A673 (cell line): ENCODE data around the gene LINC00305. TPM values are rescaled to one million over a fixed set of nuclear protein-coding genes. Genes with fewer than 3 reads are reported as not detected.
A peak's percentile ranks its signal among the peaks of the same experiment; 100 is the strongest.

ENCODE experiments used
- BruUV-seq: library from RNA; stranded (reverse); fragments of 400-500 nt; replicated peaks from 2 replicates; lab custom pipeline; 2021; lab: Mats Ljungman, UMichigan
- CTCF ChIA-PET: fragments of 300-600 bp; sonication (Branson Sonifier 250); formaldehyde crosslinking; loops from one replicate; lab custom pipeline; 2022; ENCODE audit warnings: antibody characterized with exemption; lab: Charles Lee
- POLR2A ChIA-PET: fragments of 300-600 bp; sonication (Branson Sonifier 250); formaldehyde crosslinking; loops from one replicate; lab custom pipeline; 2022; ENCODE audit warnings: antibody characterized with exemption; ENCODE audit not compliant: low non-redundant PET; lab: Charles Lee
- DNase-seq: peaks from one replicate; pipeline ENCODE4 v3.0.0-alpha.2; 2015; ENCODE audit warnings: low spot score
- H3K27ac ChIP-seq: fragments of 200-600 bp; sonication (generic); 2 replicates; pipeline ENCODE4 v1.5.1; 2016; ENCODE audit warnings: mixed run types, low read depth, mild to moderate bottlenecking, mixed read lengths, antibody characterized with exemption, low read length; ENCODE audit not compliant: poor library complexity, severe bottlenecking
- H3K27me3 ChIP-seq: fragments of 200-600 bp; sonication (generic); replicated peaks from 2 replicates; pipeline ENCODE4 v1.6.1; 2017; ENCODE audit warnings: mixed run types, low read depth, mild to moderate bottlenecking, mixed read lengths, antibody characterized with exemption, low read length; ENCODE audit not compliant: insufficient read depth, poor library complexity
- H3K36me3 ChIP-seq: fragments of 200-600 bp; sonication (generic); 2 replicates; pipeline ENCODE4 v1.6.1; 2016; ENCODE audit warnings: mixed run types, mild to moderate bottlenecking, mixed read lengths, antibody characterized with exemption, low read length; ENCODE audit not compliant: insufficient read depth, poor library complexity, severe bottlenecking
- H3K4me1 ChIP-seq: fragments of 200-600 bp; sonication (generic); 2 replicates; pipeline ENCODE4 v1.6.1; 2017; ENCODE audit warnings: mixed run types, mild to moderate bottlenecking, mixed read lengths, antibody characterized with exemption, low read length; ENCODE audit not compliant: insufficient read depth, poor library complexity, severe bottlenecking
- H3K4me3 ChIP-seq: fragments of 200-600 bp; sonication (generic); 2 replicates; pipeline ENCODE4 v1.5.1; 2016; ENCODE audit warnings: low read depth, mixed run types, mild to moderate bottlenecking, mixed read lengths, low read length; ENCODE audit not compliant: poor library complexity, severe bottlenecking
- H3K9me3 ChIP-seq: fragments of 200-600 bp; sonication (generic); 2 replicates; pipeline ENCODE4 v1.6.1; 2016; ENCODE audit warnings: mixed run types, low read depth, mild to moderate bottlenecking, mixed read lengths, antibody characterized with exemption, low read length; ENCODE audit not compliant: poor library complexity, severe bottlenecking
- EZH2 ChIP-seq: fragments of 200-600 bp; sonication (generic); IDR thresholded peaks from 2 replicates; pipeline ENCODE4 v1.6.1; 2017; ENCODE audit warnings: borderline replicate concordance, low read depth, mild to moderate bottlenecking, mixed read lengths, antibody characterized with exemption, low read length; ENCODE audit not compliant: poor library complexity, severe bottlenecking
- intact Hi-C: fragments of 100-400 bp; cut with micrococcal nuclease; formaldehyde crosslinking; loops from one replicate; pipeline ENCODE4 v1.10.0; 2022; ENCODE audit not compliant: unreplicated experiment
- total RNA-seq: library from RNA; stranded (reverse); gene quantifications from 2 replicates; pipeline ENCODE4 v1.2.3, GENCODE V29; 2021
- TF ChIP-seq, protein P1 (sequence below): fragments of 300-800, 200-600 bp; sonication (generic); conservative IDR thresholded peaks from 2 replicates; pipeline ENCODE4 v1.5.1; 2017; ENCODE audit warnings: low read depth, mild to moderate bottlenecking, antibody characterized with exemption, low read length, moderate library complexity, mixed read lengths

The LINC00305 gene
- total RNA-seq, 1 experiment from 2014 or later, result not detected

DNA sequence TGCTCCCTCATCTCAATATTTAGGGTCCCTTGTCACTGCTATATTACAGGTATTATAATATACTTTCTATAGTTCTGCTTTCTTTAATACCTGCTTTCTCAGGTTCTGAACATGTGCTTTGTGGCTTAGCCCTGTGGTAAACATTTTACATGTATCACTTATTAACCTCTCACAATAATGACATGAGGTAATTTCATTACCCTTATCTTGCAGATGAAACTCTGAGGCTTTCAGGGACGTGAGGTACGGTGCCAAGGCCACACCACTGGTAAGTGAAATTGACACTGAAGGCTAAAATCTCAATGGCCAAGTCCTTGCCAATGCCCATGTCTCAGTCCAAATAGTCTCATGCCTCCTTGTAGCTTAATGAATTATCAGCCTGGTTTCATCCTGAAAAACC lies 21.7 kb downstream of the LINC00305 start:
- POLR2A ChIA-PET, result no interaction called here
- intact Hi-C loops, result no loop called here
- no peaks in the 10 kb centered on the region for H3K9me3 ChIP-seq
- H3K4me1 ChIP-seq, result no peaks in the 10 kb centered on the region
- BruUV-seq, result no TSS peak
- no peak overlapping the region for H3K27ac ChIP-seq
- CTCF ChIA-PET, result no interaction called here
- TF ChIP-seq, protein P1, sequence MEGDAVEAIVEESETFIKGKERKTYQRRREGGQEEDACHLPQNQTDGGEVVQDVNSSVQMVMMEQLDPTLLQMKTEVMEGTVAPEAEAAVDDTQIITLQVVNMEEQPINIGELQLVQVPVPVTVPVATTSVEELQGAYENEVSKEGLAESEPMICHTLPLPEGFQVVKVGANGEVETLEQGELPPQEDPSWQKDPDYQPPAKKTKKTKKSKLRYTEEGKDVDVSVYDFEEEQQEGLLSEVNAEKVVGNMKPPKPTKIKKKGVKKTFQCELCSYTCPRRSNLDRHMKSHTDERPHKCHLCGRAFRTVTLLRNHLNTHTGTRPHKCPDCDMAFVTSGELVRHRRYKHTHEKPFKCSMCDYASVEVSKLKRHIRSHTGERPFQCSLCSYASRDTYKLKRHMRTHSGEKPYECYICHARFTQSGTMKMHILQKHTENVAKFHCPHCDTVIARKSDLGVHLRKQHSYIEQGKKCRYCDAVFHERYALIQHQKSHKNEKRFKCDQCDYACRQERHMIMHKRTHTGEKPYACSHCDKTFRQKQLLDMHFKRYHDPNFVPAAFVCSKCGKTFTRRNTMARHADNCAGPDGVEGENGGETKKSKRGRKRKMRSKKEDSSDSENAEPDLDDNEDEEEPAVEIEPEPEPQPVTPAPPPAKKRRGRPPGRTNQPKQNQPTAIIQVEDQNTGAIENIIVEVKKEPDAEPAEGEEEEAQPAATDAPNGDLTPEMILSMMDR, result no peak
- no peak for TF ChIP-seq EZH2
- H3K27me3 ChIP-seq, result no peaks in the 10 kb centered on the region
- DNase-seq, result no peak
- H3K4me3 ChIP-seq, result no peak overlapping the region
- no peaks in the 10 kb centered on the region for H3K36me3 ChIP-seq

- Histone ChIP-seq H3K4me3 (no peak overlapping the region), H3K27ac (no peak overlapping the region), H3K36me3 (no peaks in the 10 kb centered on the region), H3K4me1 (peaks cover 6% of the 10 kb centered on the region), H3K27me3 (no peaks in the 10 kb centered on the region), H3K9me3 (no peaks in the 10 kb centered on the region)
- CTCF ChIA-PET, result interaction anchor here (0.8 kb wide), 1 partner anchor 210 kb away, joined by 3 read pairs; no protein-coding TSS in a partner anchor
- POLR2A ChIA-PET, result no interaction called here
- no peak for TF ChIP-seq EZH2
- TF ChIP-seq, protein P1, result peak; percentile 38; the same call in 1 of the 2 replicates
- peak; percentile 16 for DNase-seq
- no TSS peak for BruUV-seq
- intact Hi-C loops, result loop anchor here (5.0 kb wide), 1 partner anchor 212 kb away; no protein-coding TSS in a partner anchor
Observed at GRCh38 chr18:64119916-64120315, 29.0 kb downstream of the LINC00305 start.

GRCh38 chr18:64118406-64118805 lies 30.5 kb downstream of the LINC00305 start:
- ChIA-PET CTCF (no interaction called here), POLR2A (no interaction called here)
- intact Hi-C loops, result no loop called here

More at GRCh38 chr18:64118406-64118805, 30.5 kb downstream of the LINC00305 start:
- H3K4me1 ChIP-seq, result peaks cover 6% of the 10 kb centered on the region
- no peaks in the 10 kb centered on the region for H3K9me3 ChIP-seq
- BruUV-seq, result no TSS peak
- DNase-seq, result no peak
- H3K4me3 ChIP-seq, result no peak overlapping the region
- H3K27me3 ChIP-seq, result no peaks in the 10 kb centered on the region
- no peak overlapping the region for H3K27ac ChIP-seq
- TF ChIP-seq, protein P1, result no peak
- TF ChIP-seq EZH2, result no peak
- H3K36me3 ChIP-seq, result no peaks in the 10 kb centered on the region
